NCI-H1092 treated with DMSO at 0.1 percent for 48 hours (cell line): ENCODE data around the gene SLC11A1.

Experiments used
- DNase-seq: peaks from one replicate; lab custom pipeline; 2025; lab: John Stamatoyannopoulos, UW

The SLC11A1 gene

DNA sequence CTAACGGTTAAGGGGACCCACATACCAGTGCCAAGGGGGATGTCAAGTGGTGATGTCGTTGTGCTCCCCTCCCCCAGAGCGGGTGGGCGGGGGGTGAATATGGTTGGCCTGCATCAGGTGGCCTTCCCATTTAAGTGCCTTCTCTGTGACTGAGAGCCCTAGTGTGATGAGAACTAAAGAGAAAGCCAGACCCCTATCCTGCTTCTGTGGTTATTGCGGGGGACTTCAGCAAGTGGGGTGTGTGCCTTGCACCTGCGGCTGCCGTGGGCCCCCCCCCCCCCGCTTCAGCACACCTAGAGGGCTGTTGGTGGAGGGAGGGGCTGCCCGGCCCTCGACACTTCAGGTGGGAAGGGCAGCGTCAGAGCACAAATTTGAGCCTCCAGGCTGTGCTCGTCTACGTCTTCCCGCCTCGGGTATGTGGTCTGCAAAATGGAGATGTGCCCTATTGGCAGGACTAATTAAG lies 23.7 kb downstream of the SLC11A1 start:
- no peak for DNase-seq

GRCh38 chr2:218406209-218406948 lies 24.3 kb downstream of the SLC11A1 start:
- DNase-seq = peak; percentile 87

GRCh38 chr2:218406949-218407618 lies 25.0 kb downstream of the SLC11A1 start:
- DNase-seq = peak; percentile 79

DNA sequence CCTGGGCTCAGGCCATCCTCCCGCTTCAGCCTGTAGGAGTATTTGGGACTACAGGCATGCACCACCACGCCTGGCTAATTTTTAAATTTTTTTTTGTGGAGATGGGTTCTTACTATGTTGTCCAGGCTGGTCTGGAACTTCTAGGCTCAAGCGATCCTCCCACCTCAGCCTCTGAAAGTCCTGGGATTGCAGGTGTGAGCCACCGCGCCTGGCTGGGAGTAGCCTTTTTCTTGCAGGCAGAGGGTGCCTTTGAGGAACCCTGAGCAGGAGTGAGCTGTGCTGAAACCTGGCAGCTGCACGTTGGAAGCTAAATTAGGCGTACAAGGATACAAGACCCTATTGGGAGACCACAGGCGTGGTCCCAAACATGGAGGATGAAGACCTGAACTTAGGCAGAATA lies 25.6 kb downstream of the SLC11A1 start:
- DNase-seq = no peak

- DNase-seq = no peak
Observed at GRCh38 chr2:218418321-218418716, 36.2 kb downstream of the SLC11A1 start.

DNA sequence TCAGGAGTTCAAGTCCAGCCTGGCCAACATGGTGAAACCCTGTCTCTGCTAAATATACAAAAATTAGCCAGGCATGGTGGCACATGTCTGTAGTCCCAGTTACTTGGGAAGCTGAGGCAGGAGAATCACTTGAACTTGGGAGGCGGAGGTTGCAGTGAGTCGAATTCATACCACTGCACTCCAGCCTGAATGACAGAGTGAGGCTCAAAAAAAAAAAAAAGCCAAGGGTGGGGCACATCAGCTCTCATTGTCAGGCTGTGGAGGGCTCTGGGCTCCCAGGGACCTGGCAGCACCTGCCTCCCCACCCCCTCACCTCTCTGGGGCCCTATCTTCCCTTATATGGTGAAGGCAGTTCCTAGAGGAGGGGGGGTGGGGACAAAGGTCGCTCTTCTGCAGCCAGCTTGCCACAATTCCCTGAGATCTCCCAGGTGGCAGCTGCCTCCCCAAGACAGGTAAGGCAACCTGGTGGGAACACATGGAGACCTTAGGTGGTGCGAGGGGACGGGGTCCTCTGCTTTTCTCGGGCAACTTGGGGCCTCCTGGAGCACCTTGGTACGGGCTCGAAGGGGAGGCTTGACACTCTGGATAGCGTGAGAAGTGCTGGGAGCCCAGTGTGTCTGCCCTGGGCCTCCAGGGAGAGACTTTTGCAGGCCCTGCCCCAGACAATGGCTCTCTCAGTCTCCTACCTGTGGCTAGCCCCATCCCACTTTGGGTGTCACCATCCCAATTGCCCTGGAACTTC lies 36.8 kb downstream of the SLC11A1 start, which contains the start of gene VIL1:
VIL1 (plus strand) TSS at position 407 of the 742 bp plus-strand sequence. CDS start 4,656 bp downstream, outside the sequence.
- DNase-seq = no peak

DNA sequence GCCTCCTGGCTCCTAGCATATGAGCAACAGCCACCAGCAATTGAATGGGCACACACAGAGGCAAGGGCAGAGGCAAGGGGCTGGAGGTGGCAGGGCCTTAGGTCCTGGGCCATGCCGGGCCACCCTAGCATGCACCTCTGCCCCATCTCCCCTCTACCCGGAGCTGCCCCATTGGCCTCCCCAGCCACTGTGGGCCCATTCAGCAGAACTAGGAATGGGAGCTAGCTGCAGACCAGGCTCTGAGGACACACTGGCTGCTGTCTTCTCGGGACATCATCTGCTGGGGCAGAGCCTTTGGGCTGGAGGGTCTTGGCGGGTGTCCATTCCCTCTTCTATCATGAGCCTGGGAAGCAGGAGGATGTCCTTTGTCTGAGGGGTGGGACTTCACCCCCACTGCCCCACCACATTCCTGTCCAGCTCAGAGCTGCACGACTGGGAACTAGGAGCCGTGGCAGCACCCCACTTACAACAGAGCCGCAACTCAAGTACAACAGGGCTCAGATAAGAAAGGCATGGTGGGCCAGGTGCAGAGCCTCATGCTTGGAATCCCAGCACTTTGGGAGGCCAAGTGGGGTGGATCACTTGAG lies 37.6 kb downstream of the SLC11A1 start:
- DNase-seq = no peak

GRCh38 chr2:218421027-218421426 lies 39.0 kb downstream of the SLC11A1 start:
- no peak for DNase-seq

DNA sequence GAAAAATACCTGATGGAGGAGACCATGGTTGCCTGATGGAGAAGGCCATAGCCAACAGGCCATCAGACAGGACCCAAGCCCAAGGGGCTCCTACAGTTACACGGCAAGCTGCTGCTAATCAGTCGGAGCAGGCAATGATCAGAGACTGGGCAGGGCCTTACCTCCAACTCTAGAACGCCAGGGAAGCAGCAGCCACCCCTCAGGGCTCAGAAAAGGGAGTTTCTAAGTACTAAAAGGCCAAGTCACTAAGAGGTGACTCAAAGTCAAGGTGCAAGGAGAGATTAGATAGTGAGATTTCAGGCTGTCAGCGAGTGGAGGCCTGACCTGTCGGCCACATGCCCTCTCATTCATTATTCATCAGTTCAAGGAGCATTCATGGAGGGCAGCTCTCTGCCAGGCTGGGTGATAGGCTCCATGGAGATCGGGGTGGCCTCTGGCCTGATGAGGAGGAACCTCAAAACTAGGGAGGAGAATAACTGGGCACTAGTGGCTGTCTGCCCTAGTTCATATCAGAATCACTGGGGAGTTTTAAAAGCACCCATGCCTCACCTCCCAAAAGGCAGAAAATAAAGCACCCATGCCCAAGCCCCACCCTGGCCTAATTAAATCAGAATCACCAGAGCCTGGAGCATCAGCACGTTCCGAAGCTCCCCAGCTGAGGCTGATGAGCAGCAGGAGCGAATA lies 40.5 kb downstream of the SLC11A1 start:
- DNase-seq = no peak

- no peak for DNase-seq
Observed at GRCh38 chr2:218423584-218423983, 41.5 kb downstream of the SLC11A1 start.

- DNase-seq = no peak
Observed at GRCh38 chr2:218425531-218425930, 43.5 kb downstream of the SLC11A1 start.

DNA sequence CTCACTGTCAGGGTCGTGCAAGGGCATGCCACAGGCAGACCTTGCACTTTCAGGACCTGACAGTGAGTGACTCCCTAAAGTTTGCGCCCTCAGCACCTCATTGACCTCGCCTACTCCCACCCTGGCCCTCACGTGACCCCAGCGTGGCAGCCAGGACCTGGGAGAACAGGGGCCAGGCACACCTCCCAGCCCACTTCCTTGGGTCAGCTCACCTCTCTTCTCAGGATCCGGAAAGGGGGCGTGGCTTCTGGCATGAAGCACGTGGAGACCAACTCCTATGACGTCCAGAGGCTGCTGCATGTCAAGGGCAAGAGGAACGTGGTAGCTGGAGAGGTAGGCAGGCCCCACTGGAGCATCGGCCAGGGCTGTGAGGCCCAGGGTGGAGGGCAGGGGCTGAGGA lies 45.7 kb downstream of the SLC11A1 start:
- DNase-seq = no peak

GRCh38 chr2:218428846-218429558 lies 46.9 kb downstream of the SLC11A1 start:
- no peak for DNase-seq

DNA sequence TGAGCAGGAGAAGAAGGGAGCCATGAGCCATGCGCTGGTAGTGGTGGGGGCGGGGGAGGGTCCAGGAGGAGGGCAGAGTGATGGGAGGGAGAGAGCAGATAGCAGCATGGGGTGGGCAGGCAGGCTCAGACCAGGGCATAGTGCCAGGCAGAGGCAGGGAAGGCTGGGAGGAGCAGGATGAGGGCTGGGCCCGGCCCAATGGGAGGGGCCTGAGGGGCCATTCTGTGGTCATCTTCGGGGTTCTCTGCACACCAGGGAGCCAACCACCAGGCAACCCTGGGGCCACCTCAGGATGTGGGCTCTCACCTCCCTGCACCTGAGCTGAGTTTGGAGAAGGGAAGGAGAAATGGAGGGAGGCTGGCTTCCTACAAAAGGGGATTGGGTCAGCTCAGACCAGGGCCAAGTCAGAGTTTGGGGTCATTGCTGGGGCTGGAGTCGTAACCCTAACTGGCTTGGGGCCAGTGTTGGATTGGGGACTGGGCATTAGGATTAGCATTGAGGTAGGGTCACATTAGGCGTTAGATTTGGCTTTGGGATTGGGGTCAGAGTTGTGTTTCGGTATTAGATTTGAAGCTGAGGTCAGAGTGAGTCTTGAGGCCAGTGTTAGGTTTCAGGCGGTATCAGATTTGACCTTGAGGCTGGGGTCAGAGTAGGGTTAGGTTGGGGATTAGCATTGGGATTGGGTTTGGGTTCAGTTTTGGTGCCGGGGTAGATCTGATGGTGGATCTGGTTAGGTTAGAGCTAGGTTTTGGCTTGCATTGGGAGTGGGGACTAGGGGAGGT lies 48.0 kb downstream of the SLC11A1 start:
- no peak for DNase-seq

DNA sequence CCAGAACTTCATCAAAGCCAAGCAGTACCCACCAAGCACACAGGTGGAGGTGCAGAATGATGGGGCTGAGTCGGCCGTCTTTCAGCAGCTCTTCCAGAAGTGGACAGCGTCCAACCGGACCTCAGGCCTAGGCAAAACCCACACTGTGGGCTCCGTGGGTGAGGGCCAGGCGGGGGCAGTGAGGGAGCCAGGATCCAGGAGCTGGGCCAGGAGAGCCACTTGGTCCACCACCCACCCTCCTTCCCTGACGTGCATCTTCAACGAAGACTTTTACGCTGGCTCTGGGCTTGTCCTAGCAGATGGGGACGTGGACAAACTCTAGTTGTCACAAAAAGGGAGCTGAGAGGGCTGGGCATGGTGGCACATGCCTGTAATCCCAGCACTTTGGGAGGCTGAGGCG lies 48.6 kb downstream of the SLC11A1 start:
- no peak for DNase-seq

DNA sequence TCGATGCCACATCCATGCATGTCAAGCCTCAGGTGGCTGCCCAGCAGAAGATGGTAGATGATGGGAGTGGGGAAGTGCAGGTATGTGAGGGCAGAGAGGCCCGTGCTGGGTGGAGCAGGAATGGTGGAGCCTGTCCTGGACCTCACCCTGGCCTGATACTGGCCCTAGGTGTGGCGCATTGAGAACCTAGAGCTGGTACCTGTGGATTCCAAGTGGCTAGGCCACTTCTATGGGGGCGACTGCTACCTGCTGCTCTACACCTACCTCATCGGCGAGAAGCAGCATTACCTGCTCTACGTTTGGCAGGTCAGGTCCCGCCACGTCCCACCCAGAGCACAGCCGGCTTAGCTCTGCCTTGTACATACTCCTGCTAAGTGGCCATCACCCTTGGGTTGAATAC lies 49.8 kb downstream of the SLC11A1 start:
- no peak for DNase-seq

DNA sequence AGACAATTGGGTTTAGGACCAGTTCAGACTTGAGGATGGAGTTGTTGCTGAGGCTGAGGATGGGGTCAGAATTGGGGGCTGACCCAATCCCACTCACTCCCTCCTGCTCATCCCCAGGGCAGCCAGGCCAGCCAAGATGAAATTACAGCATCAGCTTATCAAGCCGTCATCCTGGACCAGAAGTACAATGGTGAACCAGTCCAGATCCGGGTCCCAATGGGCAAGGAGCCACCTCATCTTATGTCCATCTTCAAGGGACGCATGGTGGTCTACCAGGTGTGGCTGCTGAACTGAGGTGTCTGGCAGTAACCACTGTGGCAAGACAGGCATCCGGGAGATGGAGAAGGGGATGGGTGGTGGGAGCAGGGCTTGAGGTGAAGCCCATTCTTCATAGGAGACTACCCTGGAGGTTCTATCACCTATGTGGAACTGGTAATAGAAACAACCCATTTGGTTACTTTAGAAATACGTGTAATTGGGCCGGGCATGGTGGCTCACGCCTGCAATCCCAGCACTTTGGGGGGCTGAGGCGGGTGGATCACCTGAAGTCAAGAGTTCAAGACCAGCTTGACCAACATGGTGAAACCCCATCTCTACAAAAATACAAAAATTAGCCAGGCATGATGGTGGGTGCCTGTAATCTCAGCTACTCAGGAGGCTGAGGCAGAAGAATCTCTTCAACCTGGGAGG lies 50.7 kb downstream of the SLC11A1 start:
- no peak for DNase-seq

GRCh38 chr2:218434456-218434855 lies 52.4 kb downstream of the SLC11A1 start:
- no peak for DNase-seq
